Adrenal gland (tissue), 5 donors: Measurements from ENCODE around the gene DOCK1.

Experiments used
- CTCF ChIP-seq, 6 experiments: fragments of 450-650 bp in 4 of 6; fragments of 200-600 bp in 2 of 6; sonication (generic) in 1 of 6; IDR thresholded peaks; 1 replicate in 5 of 6; 2 replicates in 1 of 6; pipeline versions ENCODE4 v1.5.1 to v1.8.0; 2016 to 2021; ENCODE audit warnings: antibody characterized with exemption in 6 of 6, mild to moderate bottlenecking in 2 of 6, moderate library complexity in 1 of 6
- POLR2A ChIP-seq, 2 donors: fragments of 450-650 bp; IDR thresholded peaks; one replicate each; pipeline ENCODE4 v1.6.1; 2017; ENCODE audit warnings: antibody characterized with exemption in 2 of 2, mild to moderate bottlenecking in 2 of 2, moderate library complexity in 1 of 2
- donor health status: DM: no; HTN: no; CAD: no.

GRCh38 chr10:127303746-127304145 is 398.5 kb downstream of the DOCK1 start:
- TF ChIP-seq CTCF (IDR thresholded peaks at IDR 0.05) (no peak), POLR2A (IDR thresholded peaks at IDR 0.05) (no peak)
